CD4-positive, alpha-beta T cell treated with Interleukin-4 for 4 hours (primary cell): ENCODE data around the gene NRIP2.
A peak's percentile ranks its signal among the peaks of the same experiment; 100 is the strongest.
"Not testable (repeated sequence)": the region's sequence is repeated elsewhere in the genome, so short reads cannot be mapped to it uniquely, and the experiment has no call there.

Experiments
- DNase-seq: peaks from one replicate; pipeline ENCODE4 v3.0.0-alpha.2; 2020

Gene NRIP2

GRCh38 chr12:2834581-2835491 is at the start of gene NRIP2:
Gene NRIP2, minus strand, starts transcription at chr12:2835035. Its CDS starts 52 bp downstream, at chr12:2834983.
- DNase-seq: no peak

- peak; percentile 13 for DNase-seq
Observed at GRCh38 chr12:2879853-2880252, 45.0 kb upstream of the NRIP2 start.

- peak; percentile 13 for DNase-seq
Observed at GRCh38 chr12:2877953-2878732, 43.3 kb upstream of the NRIP2 start.

GRCh38 chr12:2877047-2877952 is 42.5 kb upstream of the NRIP2 start, which contains the start of the genes FOXM1 and RHNO1:
Gene FOXM1, minus strand, starts transcription at chr12:2877174. Its CDS starts 2,696 bp downstream, at chr12:2874478.
Gene RHNO1, plus strand, starts transcription at chr12:2877223. Its CDS starts 8,144 bp downstream, at chr12:2885367.
- DNase-seq: peak; percentile 84

GRCh38 chr12:2876431-2877046 is 41.7 kb upstream of the NRIP2 start:
- no peak for DNase-seq

- DNase-seq: not testable (repeated sequence)
Observed at GRCh38 chr12:2868986-2869632, 34.3 kb upstream of the NRIP2 start.

GRCh38 chr12:2864198-2864597 is 29.4 kb upstream of the NRIP2 start:
- DNase-seq: no peak

GRCh38 chr12:2863402-2863801 is 28.6 kb upstream of the NRIP2 start:
- not testable (repeated sequence) for DNase-seq

- DNase-seq: no peak
Observed at GRCh38 chr12:2862876-2863275, 28.0 kb upstream of the NRIP2 start.

GRCh38 chr12:2860170-2860569 is 25.3 kb upstream of the NRIP2 start:
- DNase-seq: no peak

GRCh38 chr12:2858944-2859421 is 24.1 kb upstream of the NRIP2 start:
- DNase-seq: no peak

GRCh38 chr12:2858334-2858733 is 23.5 kb upstream of the NRIP2 start:
- DNase-seq: no peak

- no peak for DNase-seq
Observed at GRCh38 chr12:2857576-2857975, 22.7 kb upstream of the NRIP2 start.

- DNase-seq: no peak
Observed at GRCh38 chr12:2857021-2857431, 22.2 kb upstream of the NRIP2 start, which contains the start of gene TEX52. Gene TEX52, minus strand, starts transcription at chr12:2857039. Its CDS starts 13 bp downstream, at chr12:2857026.

- no peak for DNase-seq
Observed at GRCh38 chr12:2856051-2856450, 21.2 kb upstream of the NRIP2 start.

- no peak for DNase-seq
Observed at GRCh38 chr12:2855546-2855945, 20.7 kb upstream of the NRIP2 start.

GRCh38 chr12:2854669-2855453 is 20.0 kb upstream of the NRIP2 start:
- no peak for DNase-seq

- DNase-seq: peak; percentile 21
Observed at GRCh38 chr12:2853626-2854025, 18.8 kb upstream of the NRIP2 start.

- no peak for DNase-seq
Observed at GRCh38 chr12:2851931-2852330, 17.1 kb upstream of the NRIP2 start.

GRCh38 chr12:2845280-2845679 is 10.4 kb upstream of the NRIP2 start:
- DNase-seq: no peak
